HEK293 (cell line): ENCODE measurements around the gene C19orf12.

Source experiments
- CTCF ChIA-PET: fragments of 350-600 bp; formaldehyde crosslinking; extraction: SDS; loops from one replicate; lab custom pipeline; 2021; ENCODE audit warnings: antibody characterized with exemption; lab: Yijun Ruan, JAX
- POLR2A ChIA-PET: fragments of 300-600 bp; formaldehyde crosslinking; extraction: SDS; loops from one replicate; lab custom pipeline; 2020; ENCODE audit warnings: antibody characterized with exemption, inconsistent platforms; lab: Yijun Ruan, JAX
- H3K27ac ChIP-seq: fragments of 200-500 bp; sonication (Bioruptor generic); 2 replicates; pipeline ENCODE4 v1.5.1; 2014; ENCODE audit warnings: low read depth, low read length, control low read depth, inconsistent platforms; ENCODE audit errors: extremely low read depth
- H3K36me3 ChIP-seq, 2 experiments: fragments of 200-500 bp in 1 of 2; sonication (Bioruptor generic) in 1 of 2; 1 replicate in 1 of 2; 2 replicates in 1 of 2; pipeline ENCODE4 v1.5.1; 2014 to 2017; ENCODE audit warnings: inconsistent platforms in 2 of 2, low read length in 2 of 2; ENCODE audit not compliant: control insufficient read depth in 2 of 2, insufficient read depth in 1 of 2
- H3K4me1 ChIP-seq: fragments of 200-500 bp; sonication (Bioruptor generic); 2 replicates; pipeline ENCODE4 v1.5.1; 2014; ENCODE audit warnings: mild to moderate bottlenecking, low read length, inconsistent platforms; ENCODE audit not compliant: control insufficient read depth, insufficient read depth
- H3K4me3 ChIP-seq: 2 replicates; pipeline ENCODE4 v1.5.1; 2011; ENCODE audit warnings: low read depth, mild to moderate bottlenecking, control low read depth, low read length, moderate library complexity
- H3K9me3 ChIP-seq: fragments of 200-500 bp; sonication (Bioruptor generic); 2 replicates; pipeline ENCODE4 v1.5.1; 2014; ENCODE audit warnings: low read depth, low read length, inconsistent platforms; ENCODE audit not compliant: control insufficient read depth, insufficient read depth
- BCL11A ChIP-seq: fragments of 450-650 bp; formaldehyde crosslinking; IDR thresholded peaks from 2 replicates; pipeline ENCODE4 v1.5.1; 2016; ENCODE audit warnings: low read depth, missing biosample characterization, missing genetic modification characterization
- ELK4 ChIP-seq: IDR thresholded peaks from 2 replicates; pipeline ENCODE4 v1.6.1; 2011; ENCODE audit warnings: mild to moderate bottlenecking, low read depth, low read length, borderline replicate concordance
- GLI4 ChIP-seq: fragments of 450-650 bp; formaldehyde crosslinking; IDR thresholded peaks from 2 replicates; pipeline ENCODE4 v1.5.1; 2016; ENCODE audit warnings: missing biosample characterization, missing genetic modification characterization
- IKZF3 ChIP-seq: fragments of 450-650 bp; IDR thresholded peaks from 2 replicates; pipeline ENCODE4 v1.5.0; 2018; ENCODE audit warnings: missing biosample characterization, mild to moderate bottlenecking, missing genetic modification characterization, moderate library complexity
- INSM2 ChIP-seq: fragments of 450-650 bp; formaldehyde crosslinking; IDR thresholded peaks from 2 replicates; pipeline ENCODE4 v1.5.1; 2016; ENCODE audit warnings: missing biosample characterization, missing genetic modification characterization
- KLF7 ChIP-seq: fragments of 450-650 bp; formaldehyde crosslinking; IDR thresholded peaks from 2 replicates; pipeline ENCODE4 v1.5.1; 2016; ENCODE audit warnings: missing biosample characterization, missing genetic modification characterization, borderline replicate concordance
- KLF9 ChIP-seq: fragments of 450-650 bp; formaldehyde crosslinking; IDR thresholded peaks from 2 replicates; pipeline ENCODE4 v1.5.1; 2016; ENCODE audit warnings: missing biosample characterization, missing genetic modification characterization, low read depth
- PRDM10 ChIP-seq: fragments of 450-650 bp; formaldehyde crosslinking; IDR thresholded peaks from 2 replicates; pipeline ENCODE4 v1.5.1; 2016; ENCODE audit warnings: missing biosample characterization, missing genetic modification characterization
- PRDM4 ChIP-seq: fragments of 450-650 bp; formaldehyde crosslinking; IDR thresholded peaks from 2 replicates; pipeline ENCODE4 v1.5.1; 2017; ENCODE audit warnings: missing biosample characterization, missing genetic modification characterization
- WT1 ChIP-seq: fragments of 450-650 bp; formaldehyde crosslinking; IDR thresholded peaks from 2 replicates; pipeline ENCODE4 v1.5.1; 2016; ENCODE audit warnings: missing biosample characterization, missing genetic modification characterization
- ZBTB20 ChIP-seq: fragments of 450-650 bp; formaldehyde crosslinking; IDR thresholded peaks from 2 replicates; pipeline ENCODE4 v1.5.1; 2016; ENCODE audit warnings: missing biosample characterization, missing genetic modification characterization
- ZBTB48 ChIP-seq: fragments of 450-650 bp; formaldehyde crosslinking; IDR thresholded peaks from 2 replicates; pipeline ENCODE4 v1.5.1; 2016; ENCODE audit warnings: missing biosample characterization, missing genetic modification characterization
- ZFHX2 ChIP-seq: fragments of 450-650 bp; formaldehyde crosslinking; conservative IDR thresholded peaks from 2 replicates; pipeline ENCODE4 v1.5.1; 2016; ENCODE audit warnings: missing biosample characterization, missing genetic modification characterization
- ZNF146 ChIP-seq: fragments of 450-650 bp; formaldehyde crosslinking; IDR thresholded peaks from 2 replicates; pipeline ENCODE4 v1.5.1; 2016; ENCODE audit warnings: missing biosample characterization, missing genetic modification characterization
- ZNF239 ChIP-seq: fragments of 450-650 bp; formaldehyde crosslinking; IDR thresholded peaks from 2 replicates; pipeline ENCODE4 v1.5.1; 2016; ENCODE audit warnings: missing biosample characterization, missing genetic modification characterization
- ZNF350 ChIP-seq: fragments of 450-650 bp; formaldehyde crosslinking; IDR thresholded peaks from 2 replicates; pipeline ENCODE4 v1.5.0; 2017; ENCODE audit warnings: missing biosample characterization, mild to moderate bottlenecking, missing genetic modification characterization
- ZNF416 ChIP-seq: fragments of 450-650 bp; formaldehyde crosslinking; IDR thresholded peaks from 2 replicates; pipeline ENCODE4 v1.5.1; 2016; ENCODE audit warnings: missing biosample characterization, missing genetic modification characterization
- ZNF585B ChIP-seq: fragments of 450-650 bp; formaldehyde crosslinking; IDR thresholded peaks from 2 replicates; pipeline ENCODE4 v1.5.1; 2016; ENCODE audit warnings: missing biosample characterization, missing genetic modification characterization
- ZNF596 ChIP-seq: fragments of 450-650 bp; IDR thresholded peaks from 2 replicates; pipeline ENCODE4 v1.5.0; 2018; ENCODE audit warnings: missing biosample characterization, mild to moderate bottlenecking, missing genetic modification characterization, moderate library complexity
- ZNF624 ChIP-seq: fragments of 450-650 bp; formaldehyde crosslinking; IDR thresholded peaks from 2 replicates; pipeline ENCODE4 v1.5.1; 2017; ENCODE audit warnings: missing biosample characterization, missing genetic modification characterization
- ZNF626 ChIP-seq: fragments of 450-650 bp; sonication (Bioruptor Pico); formaldehyde crosslinking; IDR thresholded peaks from 2 replicates; pipeline ENCODE4 v1.5.1; 2018; ENCODE audit warnings: missing biosample characterization, missing genetic modification characterization, inconsistent platforms
- ZNF639 ChIP-seq: fragments of 450-650 bp; formaldehyde crosslinking; IDR thresholded peaks from 2 replicates; pipeline ENCODE4 v1.5.1; 2016; ENCODE audit warnings: missing biosample characterization, missing genetic modification characterization
- ZNF776 ChIP-seq: fragments of 450-650 bp; formaldehyde crosslinking; IDR thresholded peaks from 2 replicates; pipeline ENCODE4 v1.5.0; 2017; ENCODE audit warnings: missing biosample characterization, missing genetic modification characterization, borderline replicate concordance
- ZSCAN23 ChIP-seq: fragments of 450-650 bp; formaldehyde crosslinking; IDR thresholded peaks from 2 replicates; pipeline ENCODE4 v1.5.1; 2016; ENCODE audit warnings: missing biosample characterization, missing genetic modification characterization
- ZSCAN5A ChIP-seq: fragments of 450-650 bp; formaldehyde crosslinking; IDR thresholded peaks from 2 replicates; pipeline ENCODE4 v1.5.1; 2016; ENCODE audit warnings: missing biosample characterization, missing genetic modification characterization

Gene C19orf12

GRCh38 chr19:29671393-29672160 is 43.5 kb downstream of the C19orf12 start:
- CTCF ChIA-PET: interaction anchor here (0.5 to 3.7 kb wide), 21 partner anchors 8 to 329 kb away, joined by 3 to 27 read pairs (median 4); partner anchors contain the start of gene POP4
- H3K4me1 ChIP-seq: peaks cover 27% of the 10 kb centered on the region
- H3K4me3 ChIP-seq: no peak overlapping the region
- H3K27ac ChIP-seq: peak overlapping the region; percentile 32
- POLR2A ChIA-PET: interaction anchor here (0.5 to 2.2 kb wide), 10 partner anchors 9 to 66 kb away, joined by 3 to 35 read pairs (median 5); partner anchors contain the start of genes C19orf12 and POP4
- peaks cover 8 to 28% of the 10 kb centered on the region in 2 experiments; a peak in 2 of 3 replicates for H3K36me3 ChIP-seq
- H3K9me3 ChIP-seq: no peaks in the 10 kb centered on the region
- TF ChIP-seq ZSCAN23 (tag by site-specific recombination): no peak
- no peak for TF ChIP-seq KLF9
- no peak for TF ChIP-seq BCL11A (tag by site-specific recombination)
- TF ChIP-seq ZNF585B: no peak
- TF ChIP-seq ZFHX2 (tag by site-specific recombination): peak; percentile 45
- TF ChIP-seq ZBTB48 (tag by site-specific recombination): no peak
- no peak for TF ChIP-seq PRDM4 (tag by site-specific recombination)
- peak; percentile 82; the same call in 1 of the 2 replicates for TF ChIP-seq ZNF776
- TF ChIP-seq ZBTB20 (tag by site-specific recombination): peak; percentile 9; the same call in 1 of the 2 replicates
- TF ChIP-seq GLI4 (tag by site-specific recombination): no peak
- no peak for TF ChIP-seq ZNF239 (tag by site-specific recombination)
- 0 out of 2 replicates have a peak, but pooled peaks have one; percentile 23 for TF ChIP-seq INSM2
- TF ChIP-seq ELK4: no peak
- no peak for TF ChIP-seq ZNF146 (tag by site-specific recombination)
- no peak for TF ChIP-seq IKZF3
- no peak for TF ChIP-seq ZSCAN5A (tag by site-specific recombination)
- no peak for TF ChIP-seq ZNF596 (tag by site-specific recombination)
- no peak for TF ChIP-seq ZNF626 (tag by site-specific recombination)
- no peak for TF ChIP-seq ZNF639 (tag by site-specific recombination)
- TF ChIP-seq ZNF624 (tag by site-specific recombination): no peak
- no peak for TF ChIP-seq PRDM10 (tag by site-specific recombination)
- TF ChIP-seq ZNF416 (tag by site-specific recombination): no peak
- no peak for TF ChIP-seq KLF7 (tag by site-specific recombination)
- TF ChIP-seq WT1: no peak
- no peak for TF ChIP-seq ZNF350 (tag by site-specific recombination)
